Gastroesophageal sphincter (tissue), 3 donors: ENCODE results near the gene CNOT2.

Source experiments
- EP300 ChIP-seq: sonication (generic); formaldehyde crosslinking; IDR thresholded peaks from one replicate; pipeline ENCODE4 v1.6.1; 2017; ENCODE audit warnings: antibody characterized with exemption, mild to moderate bottlenecking
- POLR2A ChIP-seq, 2 donors: fragments of 450-650 bp; IDR thresholded peaks; one replicate each; pipeline ENCODE4 v1.6.1; 2017; ENCODE audit warnings: antibody characterized with exemption in 2 of 2, mild to moderate bottlenecking in 2 of 2, moderate library complexity in 1 of 2
- POLR2AphosphoS5 ChIP-seq: sonication (generic); formaldehyde crosslinking; IDR thresholded peaks from one replicate; pipeline ENCODE4 v1.6.1; 2017; ENCODE audit warnings: antibody characterized with exemption
- TF ChIP-seq, protein P1 (sequence below), 4 experiments: fragments of 200-600 bp in 2 of 4; fragments of 450-650 bp in 2 of 4; sonication (generic) in 1 of 4; IDR thresholded peaks; one replicate each; pipeline ENCODE4 v1.5.1; 2017 to 2019; ENCODE audit warnings: antibody characterized with exemption in 4 of 4, mild to moderate bottlenecking in 2 of 4, moderate library complexity in 2 of 4

DNA sequence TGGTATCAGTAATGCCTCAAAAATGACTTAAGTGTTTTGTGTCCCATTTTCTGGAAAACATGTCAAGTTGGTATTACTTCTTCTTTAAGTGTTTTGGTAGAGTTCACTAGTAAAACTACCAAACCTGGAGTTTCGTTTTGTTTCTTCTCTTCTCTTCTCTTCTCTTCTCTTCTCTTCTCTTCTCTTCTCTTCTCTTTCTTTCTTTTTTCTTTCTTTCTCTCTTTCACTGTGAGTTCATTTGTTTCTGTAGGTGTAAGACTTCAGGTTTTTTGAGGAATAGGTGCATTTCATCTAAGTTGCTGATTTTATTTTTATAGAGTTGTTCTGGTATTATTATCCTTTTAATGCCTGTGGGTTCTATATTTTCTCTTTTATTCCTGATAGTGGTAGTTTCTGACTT, 21.9 kb downstream of the CNOT2 start:
- TF ChIP-seq, protein P1, sequence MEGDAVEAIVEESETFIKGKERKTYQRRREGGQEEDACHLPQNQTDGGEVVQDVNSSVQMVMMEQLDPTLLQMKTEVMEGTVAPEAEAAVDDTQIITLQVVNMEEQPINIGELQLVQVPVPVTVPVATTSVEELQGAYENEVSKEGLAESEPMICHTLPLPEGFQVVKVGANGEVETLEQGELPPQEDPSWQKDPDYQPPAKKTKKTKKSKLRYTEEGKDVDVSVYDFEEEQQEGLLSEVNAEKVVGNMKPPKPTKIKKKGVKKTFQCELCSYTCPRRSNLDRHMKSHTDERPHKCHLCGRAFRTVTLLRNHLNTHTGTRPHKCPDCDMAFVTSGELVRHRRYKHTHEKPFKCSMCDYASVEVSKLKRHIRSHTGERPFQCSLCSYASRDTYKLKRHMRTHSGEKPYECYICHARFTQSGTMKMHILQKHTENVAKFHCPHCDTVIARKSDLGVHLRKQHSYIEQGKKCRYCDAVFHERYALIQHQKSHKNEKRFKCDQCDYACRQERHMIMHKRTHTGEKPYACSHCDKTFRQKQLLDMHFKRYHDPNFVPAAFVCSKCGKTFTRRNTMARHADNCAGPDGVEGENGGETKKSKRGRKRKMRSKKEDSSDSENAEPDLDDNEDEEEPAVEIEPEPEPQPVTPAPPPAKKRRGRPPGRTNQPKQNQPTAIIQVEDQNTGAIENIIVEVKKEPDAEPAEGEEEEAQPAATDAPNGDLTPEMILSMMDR (IDR thresholded peaks at IDR 0.05): no peak
- TF ChIP-seq POLR2A (IDR thresholded peaks at IDR 0.05): no peak
- TF ChIP-seq POLR2AphosphoS5: no peak
- TF ChIP-seq EP300: no peak
